GM19193 (cell line): Measurements from ENCODE around the gene NHS.

ENCODE experiments used
- POLR2A ChIP-seq: IDR thresholded peaks from 4 replicates; pipeline ENCODE4 v1.6.1; 2011; ENCODE audit not compliant: insufficient read depth, insufficient read length; ENCODE audit errors: extremely low read depth

Gene NHS

DNA sequence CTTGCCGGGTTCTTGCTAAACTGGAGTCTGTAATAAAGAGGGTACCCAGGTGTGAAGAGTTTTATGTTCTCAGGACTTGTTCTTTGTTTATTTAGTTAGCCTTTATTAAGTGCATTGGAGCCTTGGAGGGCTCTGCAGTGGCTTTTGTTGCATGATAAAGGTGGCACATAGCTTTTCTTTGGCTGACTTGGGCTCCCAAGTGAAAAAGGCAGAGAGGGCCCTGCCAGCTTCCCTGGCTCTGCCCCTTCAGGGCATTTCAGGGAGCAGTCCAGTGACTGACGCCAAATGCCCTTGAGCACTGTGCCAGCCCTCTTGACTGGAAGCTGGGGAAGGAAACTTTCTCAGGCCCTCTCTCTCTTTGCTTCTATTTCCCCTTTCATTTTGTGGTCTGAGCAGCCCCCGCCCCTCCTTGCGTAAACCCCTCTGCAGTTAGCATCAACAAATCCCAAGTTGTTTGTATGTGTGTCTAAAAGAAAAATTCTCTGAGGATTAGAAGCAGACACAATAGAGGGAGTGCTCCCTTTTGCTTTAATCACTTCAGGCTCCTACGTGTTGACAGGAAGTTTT, 152.2 kb downstream of the NHS start:
- TF ChIP-seq POLR2A = no peak

DNA sequence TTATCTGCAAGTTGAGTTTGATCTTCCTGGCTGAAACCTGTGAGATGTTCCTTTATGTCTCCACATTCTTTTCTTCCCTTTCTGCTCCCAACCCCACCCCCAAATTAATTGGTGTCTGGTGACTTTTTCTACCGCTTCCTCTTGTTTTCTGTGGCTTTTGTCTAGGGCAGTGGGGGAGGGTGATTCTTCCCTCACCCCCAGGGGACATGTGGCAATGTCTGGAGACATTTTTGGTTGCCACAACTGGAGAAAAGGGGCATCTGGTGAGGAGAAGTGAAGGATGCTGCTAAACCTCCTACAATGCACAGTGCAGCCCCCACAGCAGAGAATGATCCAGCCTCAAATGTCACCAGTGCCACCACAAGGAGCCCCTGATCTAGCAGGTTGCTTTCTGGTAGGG, 152.9 kb downstream of the NHS start:
- TF ChIP-seq POLR2A = no peak

DNA sequence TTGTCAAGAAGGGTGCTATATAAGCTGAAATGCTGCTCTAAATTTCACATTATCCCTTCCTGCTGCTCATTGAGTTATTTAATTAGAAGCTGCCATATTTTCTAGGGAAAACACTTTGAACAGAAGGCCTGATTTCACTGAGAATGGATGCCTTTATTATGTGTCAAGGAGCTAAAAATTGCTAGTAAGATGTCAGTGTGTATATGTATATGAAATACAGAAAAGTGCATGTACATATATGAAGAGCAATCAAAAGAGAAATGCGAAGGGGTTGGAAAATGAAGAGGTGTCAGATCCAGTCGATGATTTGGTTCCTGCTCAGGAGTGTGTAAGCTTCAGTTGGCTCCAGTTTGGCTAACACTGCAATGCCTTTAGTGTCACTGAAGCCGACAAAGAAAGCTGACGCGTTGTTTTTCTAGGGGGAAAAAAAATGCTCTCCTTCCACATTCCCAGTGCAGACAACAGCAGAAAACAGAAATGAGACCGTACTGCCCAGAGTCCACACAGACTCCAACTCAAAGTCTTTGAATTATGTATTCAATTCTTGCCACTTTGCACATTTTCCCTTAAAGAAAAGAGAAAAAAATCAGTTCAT, 154.2 kb downstream of the NHS start:
- no peak for TF ChIP-seq POLR2A

DNA sequence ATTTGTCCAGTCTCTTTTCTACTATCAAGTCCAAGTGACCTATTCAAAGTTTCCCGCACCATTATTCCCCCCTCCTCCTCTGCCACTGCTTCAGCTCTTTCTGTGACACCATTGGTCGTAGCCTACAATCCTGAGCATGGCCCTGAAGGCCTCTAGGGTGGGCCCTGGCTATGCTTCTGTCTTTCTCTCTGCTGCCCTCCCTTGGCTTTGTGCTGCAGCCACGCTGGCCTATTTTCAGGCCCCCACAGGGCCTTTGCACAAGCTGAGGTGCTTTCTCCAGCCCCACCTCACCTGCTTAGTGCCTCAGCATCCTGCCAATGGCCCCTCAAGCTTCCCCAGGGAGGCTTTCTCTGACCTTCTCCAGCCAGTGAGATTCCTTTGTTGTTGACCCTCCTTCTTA, 156.5 kb downstream of the NHS start:
- no peak for TF ChIP-seq POLR2A

DNA sequence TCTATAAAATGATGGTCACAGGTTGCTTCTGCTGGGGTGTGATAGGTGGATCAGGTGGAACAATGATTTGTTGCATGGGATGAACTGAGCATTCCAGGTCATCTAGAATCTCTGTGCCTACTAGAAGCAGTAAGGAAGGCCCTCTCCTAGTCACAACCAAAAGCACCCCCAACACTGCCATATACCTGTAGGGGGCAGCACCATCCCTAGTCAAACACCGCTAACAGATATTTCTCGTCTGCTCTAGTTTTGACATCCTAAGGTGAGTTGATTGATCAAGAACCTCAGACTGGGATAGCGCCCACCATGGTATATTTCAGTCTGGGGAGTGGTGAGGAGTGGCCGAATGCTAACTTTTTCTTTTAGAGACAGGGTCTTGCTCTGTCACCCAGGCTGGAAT, 160.2 kb downstream of the NHS start:
- TF ChIP-seq POLR2A = no peak

DNA sequence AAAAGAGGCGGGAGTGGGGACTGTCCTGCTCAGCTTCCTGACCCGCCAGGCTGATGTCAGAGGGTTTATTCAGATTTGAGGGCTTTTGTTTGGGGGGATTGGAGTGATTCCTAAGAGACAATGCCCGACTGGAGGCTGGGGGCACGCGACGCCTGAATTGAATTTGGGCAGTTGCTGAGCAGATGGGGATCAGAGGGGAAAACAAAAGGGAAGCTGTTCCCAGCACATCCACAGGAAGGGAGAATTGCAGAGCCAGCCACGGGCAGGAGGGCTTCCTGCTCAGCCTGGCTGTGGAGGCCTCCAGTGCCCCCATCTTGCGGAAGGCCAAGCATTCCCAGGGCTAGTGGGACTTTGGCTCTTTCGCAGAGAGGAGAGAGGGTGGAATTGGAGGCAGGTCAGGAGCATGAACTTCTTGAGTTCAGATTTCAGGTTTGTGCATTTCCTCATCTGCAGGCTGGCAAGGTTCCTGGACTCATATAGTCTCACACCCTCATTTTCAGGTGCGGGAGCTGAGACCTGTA, 162.8 kb downstream of the NHS start:
- no peak for TF ChIP-seq POLR2A

DNA sequence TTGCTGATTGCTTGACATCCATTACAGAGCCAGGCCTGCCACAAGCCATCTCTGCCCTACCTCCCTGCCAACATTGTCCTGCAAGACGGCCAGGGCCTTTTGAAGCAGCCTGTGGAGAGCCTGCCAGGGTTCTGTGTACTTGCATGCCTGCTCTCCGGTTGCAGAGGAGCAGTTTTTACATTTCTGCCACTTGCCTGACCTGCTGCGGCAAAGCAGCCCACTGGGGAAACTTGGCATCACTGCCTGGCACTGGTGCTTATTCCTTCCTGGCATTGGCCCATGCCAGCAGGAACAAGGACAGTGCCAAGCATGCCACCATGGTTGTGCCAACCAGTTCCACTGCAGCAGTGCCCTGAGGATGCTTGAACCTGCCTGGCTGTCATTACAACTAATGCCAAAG, 167.1 kb downstream of the NHS start:
- no peak for TF ChIP-seq POLR2A

DNA sequence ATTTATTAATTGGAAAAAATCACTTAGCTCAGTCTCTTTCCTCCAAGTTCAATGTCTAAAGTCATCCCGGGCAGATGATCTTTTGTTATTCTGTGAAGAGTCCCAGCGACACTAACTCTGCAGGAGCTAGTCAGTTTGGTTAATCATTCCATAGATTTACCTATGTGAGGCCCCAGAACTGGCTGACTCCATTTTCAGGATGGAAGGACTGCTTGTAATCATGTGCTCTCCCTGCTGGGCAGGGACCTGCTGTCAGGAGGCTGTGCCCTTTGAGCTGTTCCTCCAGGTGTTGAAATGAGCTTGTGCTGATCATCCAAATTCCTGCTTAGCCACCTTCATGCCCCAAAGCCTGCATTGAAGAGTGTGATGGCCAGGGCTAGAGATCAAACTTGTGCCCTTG, 169.8 kb downstream of the NHS start:
- no peak for TF ChIP-seq POLR2A

DNA sequence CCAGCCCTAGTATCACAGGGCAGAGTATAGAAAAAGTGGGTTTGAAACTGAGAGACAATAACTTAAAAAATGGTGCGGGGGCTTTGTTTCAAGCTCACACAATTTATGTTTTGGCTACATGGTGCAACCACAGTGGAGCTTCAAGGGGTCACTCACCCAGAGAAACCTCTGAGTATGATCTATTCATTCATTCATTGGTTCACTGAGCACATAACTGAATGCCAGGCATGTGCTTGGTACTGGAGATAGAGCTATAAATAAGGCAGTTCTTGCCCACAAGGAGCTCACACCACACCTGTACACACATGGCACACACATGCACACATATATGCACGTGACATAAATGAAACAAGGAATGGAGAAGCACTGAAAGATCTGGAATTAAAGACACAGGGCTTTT, 171.4 kb downstream of the NHS start:
- TF ChIP-seq POLR2A = no peak

DNA sequence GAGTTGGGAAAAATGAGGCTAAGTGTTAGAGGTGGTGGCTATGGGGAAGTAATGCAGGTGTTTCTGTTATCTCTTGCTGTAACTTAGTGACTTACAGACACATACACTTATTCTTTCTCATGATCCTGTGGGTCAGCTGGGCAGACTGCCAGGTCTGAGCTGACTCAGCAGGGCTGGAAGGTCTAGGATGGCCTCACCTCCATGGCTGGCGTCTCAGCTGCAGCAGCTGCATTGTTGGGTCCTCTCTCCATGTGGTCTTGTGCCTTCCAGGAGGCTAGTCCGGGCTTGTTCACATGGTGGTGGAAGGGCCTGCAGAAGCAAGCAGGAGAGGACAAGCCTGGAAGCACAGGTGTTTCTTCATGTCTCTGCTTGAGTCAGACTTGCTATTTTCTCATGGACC, 172.7 kb downstream of the NHS start:
- TF ChIP-seq POLR2A = no peak

DNA sequence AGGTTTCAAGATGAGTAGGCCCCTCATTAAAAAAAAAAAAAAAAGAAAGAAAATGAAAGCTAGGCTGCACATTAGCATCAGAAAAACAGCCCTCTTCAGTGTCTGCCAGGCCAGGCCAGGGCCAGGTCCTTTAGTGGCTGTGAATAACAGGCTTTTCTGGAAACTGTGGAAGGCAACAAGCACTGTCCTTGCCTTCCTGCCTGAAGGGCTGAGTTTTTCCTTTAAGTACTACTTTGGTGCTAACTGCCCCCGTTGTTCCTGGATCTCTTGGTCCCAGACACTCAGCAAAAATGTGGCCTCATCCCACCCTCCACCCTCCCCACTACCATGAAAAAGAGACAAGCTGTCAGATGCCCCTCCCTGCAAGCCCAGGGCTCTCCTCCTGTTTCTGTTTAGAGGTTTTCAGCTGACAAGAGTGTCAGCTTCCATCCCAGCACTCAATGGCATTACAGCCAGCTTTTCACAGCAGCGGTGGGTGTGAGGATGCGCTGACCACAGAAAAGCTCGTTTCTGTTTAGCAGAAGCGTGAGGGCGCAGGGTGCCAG, 174.2 kb downstream of the NHS start:
- TF ChIP-seq POLR2A = no peak

DNA sequence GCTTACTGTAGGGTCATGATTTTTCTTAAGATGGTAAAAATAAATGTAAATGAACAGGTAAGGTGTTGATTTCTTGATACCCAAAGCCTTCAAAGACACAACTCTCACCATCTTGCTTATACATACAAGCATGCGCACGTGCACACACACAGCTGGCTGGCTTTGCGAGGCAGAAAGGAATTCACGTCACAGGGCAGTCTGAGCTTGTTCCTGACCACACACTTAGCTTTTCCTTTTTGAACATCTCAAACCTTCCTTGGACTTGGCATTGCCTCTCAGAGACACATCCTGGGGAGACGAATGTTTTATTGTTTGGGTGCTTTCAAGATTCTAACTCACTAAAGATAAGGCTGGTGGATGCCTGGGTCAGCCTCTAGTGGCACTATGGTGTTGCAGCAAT, 175.0 kb downstream of the NHS start:
- TF ChIP-seq POLR2A = no peak

DNA sequence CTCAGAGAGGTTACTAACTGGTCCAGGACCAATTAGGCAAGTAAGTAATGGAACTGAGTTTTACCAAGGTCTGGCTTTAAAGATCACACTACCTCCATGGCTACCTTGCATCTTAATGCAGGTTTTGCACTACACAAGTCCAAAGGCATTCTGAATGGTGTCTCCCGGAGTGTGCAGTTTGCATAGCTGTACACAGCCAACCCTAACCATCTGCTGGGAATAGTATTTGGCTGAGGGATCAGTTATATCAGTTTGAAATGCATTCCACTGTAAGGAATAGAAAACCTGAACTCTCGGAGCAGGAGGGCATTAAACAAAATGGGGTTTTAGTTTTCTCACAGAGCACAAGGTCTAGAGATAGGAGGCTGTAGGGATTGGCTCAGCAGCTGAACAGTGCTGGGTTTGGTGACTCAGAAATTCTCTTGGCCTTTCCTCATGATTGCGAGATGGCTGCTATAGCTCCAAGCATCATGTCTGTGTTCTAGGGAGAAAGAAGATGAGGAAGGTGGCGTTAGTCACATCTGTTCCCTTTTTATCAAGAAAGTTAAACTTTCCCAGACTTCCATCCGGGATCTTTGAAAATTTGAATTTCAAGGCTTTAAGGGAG, 177.1 kb downstream of the NHS start:
- no peak for TF ChIP-seq POLR2A

DNA sequence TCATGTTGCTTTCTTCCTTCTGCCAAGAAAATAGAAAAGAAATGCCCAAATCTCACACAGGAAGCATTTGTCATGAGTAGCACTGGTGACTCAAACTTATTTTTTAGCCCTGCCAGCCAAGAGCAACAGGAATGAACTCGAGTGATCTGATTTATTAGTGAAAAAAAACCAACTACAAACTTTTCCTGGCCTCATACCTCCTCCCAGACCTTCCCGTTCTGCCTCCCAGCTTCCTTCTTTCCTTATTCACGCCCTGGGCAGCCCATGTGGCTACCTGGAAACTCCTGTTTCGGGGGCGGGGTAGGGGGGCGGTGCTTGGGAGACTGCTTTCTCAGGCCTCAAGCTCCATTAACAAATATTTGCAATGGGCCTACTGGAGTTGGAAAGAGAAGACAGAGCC, 178.5 kb downstream of the NHS start:
- no peak for TF ChIP-seq POLR2A

DNA sequence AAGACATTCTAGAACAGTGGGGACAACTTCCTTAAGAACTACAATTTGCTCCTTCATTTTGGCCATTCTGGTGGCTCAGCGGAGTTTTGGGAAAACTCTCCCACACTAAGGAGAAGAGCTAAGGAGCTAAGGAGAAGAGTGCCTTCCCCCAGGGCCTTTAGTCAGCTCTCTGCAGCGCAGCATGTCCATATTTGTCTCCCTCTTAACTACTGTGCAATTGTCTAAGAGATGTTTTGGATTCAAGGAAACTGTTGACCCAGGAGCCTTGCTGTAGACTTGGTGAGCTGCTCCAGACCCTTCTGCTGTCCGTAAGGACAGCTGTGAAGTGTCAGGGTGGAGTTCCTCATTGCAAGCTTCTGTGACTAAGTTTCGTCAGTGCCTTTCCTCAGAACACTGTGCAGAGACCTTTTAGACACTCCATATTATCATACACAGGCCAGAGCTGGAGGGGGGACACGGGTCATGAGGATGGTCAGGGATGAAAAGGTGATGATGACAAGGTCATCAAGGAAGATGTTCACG, 179.0 kb downstream of the NHS start:
- TF ChIP-seq POLR2A = no peak

DNA sequence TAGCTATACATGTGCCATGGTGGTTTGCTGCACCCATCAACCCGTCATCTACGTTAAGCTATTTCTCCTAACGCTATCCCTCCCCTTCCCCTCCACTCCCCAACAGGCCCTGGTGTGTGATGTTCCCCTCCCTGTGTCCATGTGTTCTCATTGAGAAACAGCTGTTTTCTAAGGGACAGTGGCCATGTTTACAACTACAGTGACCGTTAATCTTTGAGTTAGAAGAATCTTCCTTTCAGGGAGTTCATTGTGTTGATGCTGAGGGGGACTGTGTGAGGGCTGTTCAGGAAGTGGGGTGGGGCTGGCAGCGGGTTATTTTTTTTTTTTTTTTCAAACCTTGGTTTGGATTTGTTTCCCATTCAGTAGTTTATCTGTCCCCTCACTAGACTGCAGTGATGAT, 179.9 kb downstream of the NHS start:
- no peak for TF ChIP-seq POLR2A
